Vagina (tissue), 2 donors: Measurements from ENCODE around the gene NELL1. TPM values are rescaled to one million over a fixed set of nuclear protein-coding genes. Genes with fewer than 3 reads are reported as not detected.

Experiments used
- DNase-seq, 2 donors: peaks; one replicate each; pipeline ENCODE4 v3.0.0-alpha.2; 2017; ENCODE audit errors: extremely low spot score in 2 of 2
- H3K27ac ChIP-seq: fragments of 200-600 bp; sonication (generic); one replicate; pipeline ENCODE4 v1.5.1; 2019
- H3K27me3 ChIP-seq: fragments of 200-600 bp; sonication (generic); one replicate; pipeline ENCODE4 v1.5.1; 2019
- H3K36me3 ChIP-seq, 2 donors: fragments of 200-600 bp; sonication (generic); one replicate each; pipeline ENCODE4 v1.5.1; 2017 to 2019
- H3K4me1 ChIP-seq: fragments of 200-600 bp; sonication (generic); one replicate; pipeline ENCODE4 v1.5.1; 2019
- H3K4me3 ChIP-seq, 2 donors: fragments of 200-600 bp; sonication (generic); 1 replicate in 1 of 2; 2 replicates in 1 of 2; pipeline ENCODE4 v1.5.1; 2016 to 2019
- H3K9me3 ChIP-seq: fragments of 200-600 bp; sonication (generic); one replicate; pipeline ENCODE4 v1.5.1; 2019
- CTCF ChIP-seq, 3 experiments: fragments of 450-650 bp in 2 of 3; fragments of 200-600 bp in 1 of 3; sonication (generic) in 1 of 3; IDR thresholded peaks; one replicate each; pipeline ENCODE4 v1.5.1; 2017 to 2019; ENCODE audit warnings: antibody characterized with exemption in 3 of 3, mild to moderate bottlenecking in 2 of 3, moderate library complexity in 2 of 3
- POLR2A ChIP-seq, 2 donors: fragments of 450-650 bp; IDR thresholded peaks; one replicate each; pipeline ENCODE4 v1.6.1; 2017; ENCODE audit warnings: antibody characterized with exemption in 2 of 2, mild to moderate bottlenecking in 2 of 2, moderate library complexity in 2 of 2
- POLR2AphosphoS5 ChIP-seq, 2 donors: sonication (generic); formaldehyde crosslinking; IDR thresholded peaks; one replicate each; pipeline ENCODE4 v1.9.0; 2017; ENCODE audit warnings: antibody characterized with exemption in 2 of 2, mild to moderate bottlenecking in 2 of 2, low read depth in 1 of 2; ENCODE audit not compliant: insufficient read depth in 1 of 2
- intact Hi-C: fragments of 100-400 bp; cut with DNase I; formaldehyde crosslinking; loops from one replicate; pipeline ENCODE4 v1.15.1; 2023
- total RNA-seq: library from RNA; depleted of rRNA; stranded (reverse); fragments of >200 nt; gene quantifications from one replicate; pipeline ENCODE4 v1.2.3, GENCODE V29; 2016

The NELL1 gene
- total RNA-seq: 0.49 TPM

DNA sequence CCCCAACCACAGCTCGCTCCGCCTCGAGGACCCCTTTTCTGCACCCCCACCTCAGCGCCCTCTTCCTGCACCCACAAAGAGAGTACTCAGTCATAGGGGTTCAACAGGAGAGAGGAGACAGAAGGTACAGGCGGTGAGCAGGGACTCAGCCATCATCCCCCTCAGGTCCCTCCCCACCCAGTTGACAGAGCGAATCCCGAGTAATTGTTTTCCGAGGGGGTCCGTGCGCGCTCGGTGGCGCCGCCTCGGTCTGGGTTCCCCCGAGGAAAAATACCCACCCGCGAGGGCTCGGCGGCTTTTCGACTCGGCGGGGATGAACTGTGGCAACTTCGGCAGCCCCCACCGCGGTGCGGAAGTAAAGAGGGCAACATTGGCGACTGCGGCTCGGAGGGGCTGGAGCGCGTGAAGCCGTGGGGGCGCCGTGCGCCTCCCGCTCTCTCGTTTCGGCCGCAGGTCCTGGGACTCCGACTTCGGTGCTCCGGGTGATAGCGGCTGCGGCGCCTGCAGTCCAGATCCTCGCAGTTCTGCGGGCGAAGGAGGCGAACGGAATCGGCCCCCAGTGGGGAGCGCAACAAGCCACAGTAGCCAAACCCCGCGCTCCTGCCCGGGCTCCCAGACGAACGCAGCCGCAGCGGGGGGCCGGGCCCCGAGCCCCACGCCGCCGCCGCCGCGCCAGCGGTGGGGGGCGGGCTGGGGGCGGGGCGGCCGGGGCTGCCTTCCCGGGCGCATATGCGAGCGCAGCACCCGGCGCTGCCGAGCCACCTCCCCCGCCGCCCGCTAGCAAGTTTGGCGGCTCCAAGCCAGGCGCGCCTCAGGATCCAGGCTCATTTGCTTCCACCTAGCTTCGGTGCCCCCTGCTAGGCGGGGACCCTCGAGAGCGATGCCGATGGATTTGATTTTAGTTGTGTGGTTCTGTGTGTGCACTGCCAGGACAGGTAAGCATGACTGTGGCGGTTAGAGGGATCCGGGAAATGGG lies at the start of gene NELL1:
Gene NELL1, plus strand, starts transcription at position 743 of the 976 bp plus-strand sequence.
- H3K27ac ChIP-seq: no peak within 1 kb of the TSS
- H3K4me3 ChIP-seq: peak within 1 kb of the TSS in 1 of 2 donors; percentile 33
- H3K9me3 ChIP-seq: no peaks in the 10 kb centered on the region
- DNase-seq: no peak
- TF ChIP-seq CTCF (IDR thresholded peaks at IDR 0.05): no peak
- TF ChIP-seq POLR2AphosphoS5 (IDR thresholded peaks at IDR 0.05; ENCODE audit: insufficient read depth in 1 of 2, low read depth in 1 of 2): no peak
- no peak for TF ChIP-seq POLR2A (IDR thresholded peaks at IDR 0.05)
- H3K36me3 ChIP-seq: no peaks in the 10 kb centered on the region
- intact Hi-C loops: no loop called here
- H3K27me3 ChIP-seq: no peaks in the 10 kb centered on the region
- no peaks in the 10 kb centered on the region for H3K4me1 ChIP-seq

DNA sequence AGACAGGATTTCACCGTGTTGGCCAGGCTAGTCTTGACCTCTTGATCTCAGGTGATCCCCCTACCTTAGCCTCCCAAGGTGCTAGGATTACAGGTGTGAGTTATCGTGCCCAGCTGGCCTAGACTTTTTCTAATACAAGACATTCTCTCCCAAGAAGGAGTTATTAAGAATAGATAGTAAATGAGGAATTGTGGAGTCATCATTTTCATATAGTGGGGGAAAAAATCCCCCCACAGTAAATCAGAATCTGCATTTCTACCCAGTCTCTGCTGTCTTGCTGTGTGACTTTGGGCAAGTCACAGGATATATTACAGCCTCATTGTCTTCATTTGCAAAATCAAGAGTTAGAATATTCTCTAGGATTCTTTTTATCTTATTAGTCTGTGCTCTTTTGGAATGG lies 48.4 kb upstream of the NELL1 start:
- Histone ChIP-seq H3K36me3 (no peaks in the 10 kb centered on the region), H3K27ac (no peak overlapping the region), H3K4me3 (no peak overlapping the region), H3K4me1 (no peaks in the 10 kb centered on the region), H3K27me3 (no peaks in the 10 kb centered on the region), H3K9me3 (no peaks in the 10 kb centered on the region)
- TF ChIP-seq CTCF (IDR thresholded peaks at IDR 0.05) (no peak), POLR2AphosphoS5 (IDR thresholded peaks at IDR 0.05; ENCODE audit: insufficient read depth in 1 of 2, low read depth in 1 of 2) (no peak)
- intact Hi-C loops: no loop called here
- DNase-seq: no peak

DNA sequence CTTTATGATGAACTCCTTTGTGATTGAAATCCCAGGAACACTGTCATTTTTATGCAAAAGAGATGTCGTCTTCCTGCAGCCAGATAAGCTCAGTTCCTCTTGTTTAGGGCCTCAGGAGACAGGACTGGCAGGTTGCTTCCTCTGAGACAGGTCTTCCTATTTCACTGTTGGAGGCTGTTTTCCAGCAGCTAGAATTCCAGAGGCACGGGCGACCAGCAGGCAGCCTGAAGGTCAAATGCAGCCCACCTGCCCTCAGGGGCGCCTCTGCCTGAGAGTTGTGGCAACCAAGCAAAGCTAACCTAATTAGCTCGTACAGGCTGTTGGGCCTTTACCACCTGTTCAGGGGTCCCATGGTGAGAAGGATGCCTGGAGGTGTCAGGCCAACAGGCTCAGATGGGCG lies 47.7 kb upstream of the NELL1 start:
- no peaks in the 10 kb centered on the region for H3K9me3 ChIP-seq
- TF ChIP-seq CTCF (IDR thresholded peaks at IDR 0.05) (no peak), POLR2AphosphoS5 (IDR thresholded peaks at IDR 0.05; ENCODE audit: insufficient read depth in 1 of 2, low read depth in 1 of 2) (no peak), POLR2A (IDR thresholded peaks at IDR 0.05) (no peak)
- no peak overlapping the region for H3K4me3 ChIP-seq
- no peak for DNase-seq
- H3K27ac ChIP-seq: no peak overlapping the region
- no peaks in the 10 kb centered on the region for H3K36me3 ChIP-seq
- no peaks in the 10 kb centered on the region for H3K4me1 ChIP-seq
- no peaks in the 10 kb centered on the region for H3K27me3 ChIP-seq
- intact Hi-C loops: no loop called here

GRCh38 chr11:20623252-20623651 lies 46.1 kb upstream of the NELL1 start:
- TF ChIP-seq CTCF (IDR thresholded peaks at IDR 0.05): no peak
- TF ChIP-seq POLR2AphosphoS5 (IDR thresholded peaks at IDR 0.05; ENCODE audit: insufficient read depth in 1 of 2, low read depth in 1 of 2): no peak
- no peak for TF ChIP-seq POLR2A (IDR thresholded peaks at IDR 0.05)
- intact Hi-C loops: no loop called here
- no peak overlapping the region for H3K27ac ChIP-seq
- H3K4me3 ChIP-seq: no peak overlapping the region
- no peaks in the 10 kb centered on the region for H3K9me3 ChIP-seq
- H3K4me1 ChIP-seq: no peaks in the 10 kb centered on the region
- DNase-seq: no peak
- no peaks in the 10 kb centered on the region for H3K36me3 ChIP-seq
- H3K27me3 ChIP-seq: no peaks in the 10 kb centered on the region

DNA sequence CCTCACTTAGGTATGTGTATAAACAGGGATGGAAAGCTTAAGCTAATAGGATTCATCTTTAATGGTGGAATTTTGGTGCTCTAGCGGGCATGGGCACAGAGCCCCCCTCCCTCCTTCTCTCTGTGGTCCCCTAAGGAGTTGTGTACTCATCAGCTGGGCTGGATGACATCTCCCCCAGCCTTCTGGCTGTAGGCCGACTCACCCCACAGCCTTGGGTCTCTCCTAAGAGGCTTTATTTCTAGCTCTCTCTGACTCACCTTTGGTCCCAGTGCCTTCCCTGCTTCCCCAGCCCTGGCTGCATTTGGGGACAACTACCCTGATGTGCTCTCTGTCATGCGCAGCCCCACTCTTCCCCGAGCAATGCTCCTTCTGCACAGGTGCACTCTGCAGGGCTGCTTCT lies 43.1 kb upstream of the NELL1 start:
- H3K4me3 ChIP-seq: no peak overlapping the region
- TF ChIP-seq CTCF (IDR thresholded peaks at IDR 0.05) (no peak), POLR2AphosphoS5 (IDR thresholded peaks at IDR 0.05; ENCODE audit: insufficient read depth in 1 of 2, low read depth in 1 of 2) (no peak), POLR2A (IDR thresholded peaks at IDR 0.05) (no peak)
- DNase-seq: no peak
- no peaks in the 10 kb centered on the region for H3K27me3 ChIP-seq
- no peaks in the 10 kb centered on the region for H3K4me1 ChIP-seq
- H3K27ac ChIP-seq: no peak overlapping the region
- H3K36me3 ChIP-seq: no peaks in the 10 kb centered on the region
- intact Hi-C loops: no loop called here
- no peaks in the 10 kb centered on the region for H3K9me3 ChIP-seq
